Forelimb muscle (tissue), 1 donor: Measurements from ENCODE around the gene ANP32A. TPM values are rescaled to one million over a fixed set of nuclear protein-coding genes. Genes with fewer than 3 reads are reported as not detected.

Source experiments
- DNase-seq: peaks from one replicate; pipeline ENCODE4 v3.0.0-alpha.2; 2013; ENCODE audit warnings: low read depth
- polyA plus RNA-seq: library from polyadenylated mRNA; unstranded; fragments of 120-200 nt; gene quantifications from one replicate; pipeline ENCODE4 v1.2.1, GENCODE V29; 2013; ENCODE audit not compliant: insufficient read length

ANP32A gene
- polyA plus RNA-seq, 1 donor = 149 TPM

DNA sequence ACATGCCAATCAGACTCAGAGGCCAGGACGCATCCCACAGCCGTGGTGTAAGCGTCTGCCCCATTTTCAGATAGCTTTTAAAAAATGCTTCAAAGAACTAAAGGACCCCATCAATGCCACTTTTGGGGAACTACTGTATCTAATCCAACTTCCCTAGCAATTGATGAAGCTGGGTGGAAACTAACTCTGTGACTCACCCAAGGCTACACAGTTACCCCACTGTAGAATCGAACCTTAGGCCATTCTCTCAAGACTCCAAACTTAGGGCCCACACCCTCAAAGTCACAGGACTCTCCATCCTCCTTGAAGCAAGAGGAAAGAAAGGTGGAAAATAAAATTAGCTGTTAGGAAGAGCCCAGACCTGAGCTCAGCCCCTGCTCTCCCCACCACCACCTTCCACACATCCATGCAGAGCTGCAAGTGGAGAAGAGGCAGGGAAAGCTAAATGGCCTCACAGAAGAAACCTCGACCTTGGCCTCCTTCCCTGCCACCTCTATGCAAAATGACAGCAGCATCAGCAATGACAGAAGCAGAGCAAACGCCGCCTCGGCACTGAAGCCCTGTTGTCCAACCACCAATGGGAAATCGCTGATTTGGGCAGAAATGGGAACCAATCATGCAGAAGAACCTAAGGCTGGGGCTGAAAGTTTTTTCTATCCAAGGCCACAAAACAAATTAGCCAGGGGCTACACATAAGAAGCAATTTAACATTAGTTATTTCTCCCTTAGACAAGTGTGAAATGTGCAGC is 22.2 kb downstream of the ANP32A start:
- no peak for DNase-seq

DNA sequence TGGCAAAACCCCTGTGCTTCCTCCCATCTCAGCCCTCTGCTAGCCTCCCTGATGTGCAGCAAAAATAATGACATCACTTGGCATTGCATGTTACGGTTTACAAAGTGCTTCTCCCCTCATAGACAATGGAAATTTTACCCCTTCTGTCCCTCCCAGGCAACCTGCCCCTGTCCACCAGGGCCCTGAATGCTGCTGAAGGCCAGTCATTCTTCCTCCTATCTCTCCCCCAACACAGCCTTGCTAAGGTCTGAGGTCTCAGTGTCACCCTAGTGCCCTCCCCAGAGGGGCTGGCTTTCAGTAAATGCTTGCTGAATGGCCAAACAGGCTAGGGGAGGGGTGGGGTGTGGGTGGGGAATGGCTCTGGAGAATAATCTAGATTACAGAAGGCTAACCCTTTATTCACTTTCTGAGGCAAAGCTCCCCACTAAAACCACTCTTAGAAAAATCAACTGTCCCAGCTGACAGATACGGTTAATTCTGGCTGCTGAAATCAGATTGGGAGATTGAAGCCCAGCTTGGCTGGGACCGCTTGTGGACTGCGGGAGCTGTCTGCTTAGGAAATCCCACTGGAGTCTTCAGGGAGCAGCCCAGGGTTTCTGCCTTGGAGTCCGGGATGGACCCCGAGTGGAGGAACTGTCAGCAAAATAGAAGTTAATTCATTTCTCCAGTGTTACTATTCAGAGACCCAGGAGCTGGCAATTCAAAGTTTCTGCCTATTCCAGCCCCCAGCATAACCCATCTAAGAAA is 22.9 kb downstream of the ANP32A start:
- DNase-seq = no peak

DNA sequence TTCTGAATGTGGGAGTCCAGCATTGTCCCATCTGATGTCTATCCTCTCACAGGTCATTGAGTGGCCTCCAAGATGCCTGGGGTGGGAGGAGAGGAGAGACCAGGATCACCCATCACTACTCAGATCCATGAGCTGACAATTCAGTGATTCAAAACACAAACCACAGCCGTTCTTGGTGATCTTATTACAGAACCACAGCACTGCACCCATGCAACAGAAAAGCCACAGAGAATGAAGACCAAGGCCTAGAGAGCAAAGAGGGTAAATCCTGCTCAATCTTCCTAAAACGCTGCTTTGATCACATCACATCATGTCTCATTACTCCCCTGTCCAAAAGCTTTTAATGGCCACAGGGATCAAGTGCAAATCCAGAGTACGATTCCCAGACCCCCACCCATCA is 23.5 kb downstream of the ANP32A start:
- no peak for DNase-seq

DNA sequence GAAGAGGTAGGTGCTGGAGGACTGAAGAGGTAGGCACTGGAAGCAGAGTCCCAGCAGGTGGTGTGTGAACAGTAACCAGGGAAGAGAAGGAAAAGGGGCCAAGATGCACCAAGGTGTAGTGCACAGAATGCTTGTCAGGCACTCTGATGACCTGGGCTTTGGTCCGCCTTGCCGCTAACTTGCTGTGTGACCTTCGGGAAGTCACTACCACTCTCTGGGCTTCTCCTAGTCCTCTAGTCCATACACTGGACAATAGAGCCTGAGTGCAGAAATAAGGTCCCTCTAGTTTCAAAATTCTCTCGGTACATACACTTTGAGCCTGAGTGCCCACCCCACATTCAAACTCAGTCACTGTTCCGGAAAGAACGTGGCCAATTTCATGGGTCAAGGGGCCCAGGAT is 24.1 kb downstream of the ANP32A start:
- no peak for DNase-seq

DNA sequence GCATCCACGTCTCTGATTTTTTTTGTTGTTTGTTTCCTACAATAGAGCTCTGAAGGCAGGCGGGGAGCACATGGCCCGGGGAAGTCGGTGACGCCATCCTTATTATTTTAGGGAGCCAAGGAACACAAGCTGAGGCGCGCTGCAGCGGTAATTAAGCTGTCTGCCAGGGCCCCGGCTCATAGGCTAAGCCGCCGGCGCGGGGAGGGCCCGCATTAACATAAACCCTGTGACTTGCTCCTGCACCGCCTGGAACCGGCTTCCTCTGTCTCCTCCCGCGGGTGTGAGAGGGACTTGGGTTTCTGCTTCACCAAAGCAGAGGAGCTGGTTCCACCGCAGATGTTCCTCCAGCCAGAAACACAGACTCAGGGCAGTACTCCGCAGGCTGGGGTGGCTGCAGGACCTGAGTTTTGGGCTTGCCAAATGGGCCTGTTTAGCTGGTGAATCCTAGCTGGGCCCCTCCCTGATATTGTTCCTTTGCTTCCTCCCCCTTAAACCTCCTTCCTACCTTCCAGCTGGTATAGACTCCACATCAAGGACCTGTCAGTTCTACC is 25.3 kb downstream of the ANP32A start:
- no peak for DNase-seq

DNA sequence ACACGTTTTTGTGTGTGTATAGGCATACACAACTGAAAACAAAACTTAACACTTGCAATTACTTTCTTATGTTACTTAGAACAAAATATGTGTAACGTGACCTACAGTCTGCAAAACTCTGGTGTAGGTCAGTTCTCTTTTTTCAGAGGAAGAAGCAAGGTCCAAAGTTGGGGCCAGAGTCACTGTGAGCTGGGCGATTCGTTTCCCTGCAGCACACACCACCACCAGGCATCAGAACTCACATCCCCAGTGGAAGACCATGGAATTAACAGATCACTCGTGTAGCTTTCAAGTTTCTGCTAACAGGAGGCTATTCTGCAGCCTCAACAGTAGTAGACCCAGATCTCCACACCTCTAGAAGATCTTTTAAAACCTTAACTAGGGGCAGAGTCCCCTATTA is 25.8 kb downstream of the ANP32A start:
- DNase-seq = no peak

DNA sequence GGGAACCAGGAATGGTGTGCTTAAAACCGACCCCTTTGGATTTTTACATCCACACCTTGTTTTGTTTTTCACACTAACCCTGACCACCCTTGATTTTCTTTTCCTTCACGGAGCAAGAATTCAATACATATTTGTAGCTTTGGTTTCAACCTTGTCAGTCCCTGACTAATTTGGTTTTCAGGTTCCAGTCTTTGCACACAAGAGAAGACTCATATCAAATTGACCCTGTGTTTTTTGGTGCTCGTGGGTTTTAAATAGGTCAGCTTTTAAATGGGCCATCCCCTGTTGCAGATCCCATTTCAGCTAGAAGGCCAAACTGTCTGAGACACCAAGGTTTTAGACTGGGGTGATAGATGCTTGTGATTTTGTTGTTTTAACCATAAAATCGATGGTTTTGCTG is 26.4 kb downstream of the ANP32A start:
- no peak for DNase-seq

DNA sequence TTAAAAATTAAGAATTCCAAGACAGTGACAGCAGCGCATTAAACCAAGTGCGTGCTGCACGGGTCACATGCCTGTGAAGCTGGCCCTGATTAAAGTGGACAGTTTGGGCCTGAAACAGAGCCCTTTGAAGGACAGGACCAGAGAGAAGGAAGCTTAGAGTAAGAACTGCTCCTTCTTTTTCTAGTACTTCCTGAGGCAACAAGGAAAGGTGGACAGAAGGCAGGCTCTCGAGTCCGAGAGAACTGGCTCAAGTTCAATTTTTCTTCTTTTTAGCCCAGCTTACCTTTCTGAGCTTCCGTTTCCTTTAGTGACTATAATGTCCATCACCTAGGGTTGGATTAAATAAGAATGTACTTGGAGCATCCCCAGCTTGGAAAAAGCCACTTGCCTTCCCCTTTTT is 26.9 kb downstream of the ANP32A start:
- no peak for DNase-seq

DNA sequence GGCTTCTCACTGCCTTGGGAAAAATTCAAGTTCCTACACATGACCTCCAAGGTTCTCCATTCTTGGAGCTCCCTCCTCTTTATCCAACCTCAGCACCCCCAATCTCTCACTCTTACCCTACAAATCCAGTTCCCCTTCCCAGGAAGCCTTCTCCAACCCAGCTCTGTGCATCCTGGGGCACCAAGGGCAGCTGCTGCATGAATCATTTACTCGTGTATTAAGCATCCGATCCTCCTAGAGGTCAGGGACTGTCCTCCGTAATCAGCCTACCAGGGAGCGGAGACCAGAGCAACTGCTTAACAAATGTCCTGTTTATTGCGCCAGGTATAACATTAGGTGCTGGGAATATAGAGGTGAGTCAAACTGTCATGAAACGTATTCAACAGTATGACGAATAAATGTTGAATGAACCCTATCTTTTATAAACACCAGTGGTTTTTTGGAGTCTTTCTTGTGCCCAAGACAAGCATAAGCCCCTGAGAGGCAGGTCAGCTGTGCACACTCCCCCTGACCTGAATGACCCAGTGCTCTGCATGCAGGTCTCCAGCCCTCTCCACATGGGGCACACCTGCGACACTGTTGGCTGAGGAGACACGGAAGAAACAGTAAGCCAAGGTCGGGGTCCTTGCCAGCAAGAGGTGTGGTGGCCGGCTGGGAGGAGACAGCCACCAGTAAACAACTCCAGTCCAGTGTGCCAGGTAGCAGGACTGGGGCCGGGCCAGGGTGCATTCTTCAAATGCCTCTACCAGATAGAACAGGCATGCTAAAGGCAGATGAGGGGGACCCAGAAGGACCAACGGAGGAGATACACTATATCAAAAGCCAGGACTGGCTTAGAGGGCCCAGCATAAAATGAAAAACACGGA is 27.6 kb downstream of the ANP32A start:
- DNase-seq = no peak

DNA sequence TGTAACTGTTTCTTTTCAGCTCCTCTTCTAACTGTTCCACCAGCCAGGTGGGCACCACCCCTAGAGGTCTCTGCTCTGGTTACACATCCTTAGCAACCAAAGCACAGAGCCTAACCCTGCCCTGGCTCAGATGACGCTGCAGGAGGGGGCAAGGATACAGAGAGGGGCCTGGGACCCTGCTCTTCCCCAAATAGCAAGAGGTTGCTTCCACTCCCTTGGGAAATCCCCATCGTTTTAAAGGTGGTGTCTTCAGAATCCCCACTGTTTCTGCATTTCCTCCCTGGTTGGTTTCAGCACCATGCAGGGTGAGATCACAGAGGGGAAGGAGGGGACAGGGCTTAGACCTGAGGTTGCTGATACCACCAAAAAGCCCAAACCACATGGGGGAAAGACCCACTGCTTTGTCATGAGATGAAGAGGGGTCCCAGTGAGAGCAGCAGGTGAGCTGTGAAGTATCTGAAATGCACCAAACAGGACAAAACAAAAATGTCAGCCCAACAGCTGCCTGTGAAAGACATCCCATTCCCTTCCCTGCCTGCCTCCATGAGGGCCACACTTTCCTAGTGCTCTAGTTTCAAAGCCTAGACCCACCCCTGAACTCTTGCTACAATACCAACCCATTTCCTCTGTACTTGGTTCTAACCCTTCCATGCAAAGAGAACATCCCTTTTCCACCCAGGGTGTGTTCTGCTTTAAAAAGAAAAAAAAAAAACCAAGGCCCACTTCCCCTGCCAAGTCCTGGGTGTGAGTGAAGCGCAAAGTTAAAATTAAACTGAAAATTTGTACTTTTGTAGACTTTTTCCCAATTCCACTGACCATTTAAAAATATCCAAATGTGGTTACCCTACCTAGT is 29.0 kb downstream of the ANP32A start:
- no peak for DNase-seq

DNA sequence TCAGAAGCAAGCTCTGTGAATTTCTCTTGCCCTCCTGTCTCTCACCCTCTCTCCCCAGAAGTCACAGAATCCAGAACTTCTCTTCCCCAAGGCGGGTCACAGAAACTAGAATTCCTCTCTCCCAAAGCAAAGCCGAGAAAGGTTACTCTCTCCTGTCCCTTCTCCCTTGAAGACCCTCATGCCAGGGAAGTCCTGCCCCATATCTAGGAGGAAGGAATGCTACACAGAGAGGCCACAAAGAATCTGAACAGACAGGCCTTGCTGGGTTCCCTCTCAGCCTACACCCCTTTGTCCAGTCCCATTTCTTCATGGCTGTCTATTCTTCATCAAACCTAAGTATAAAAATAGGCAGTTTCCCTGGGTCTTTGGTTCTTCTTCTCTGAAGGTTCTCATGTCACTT is 29.8 kb downstream of the ANP32A start:
- no peak for DNase-seq

DNA sequence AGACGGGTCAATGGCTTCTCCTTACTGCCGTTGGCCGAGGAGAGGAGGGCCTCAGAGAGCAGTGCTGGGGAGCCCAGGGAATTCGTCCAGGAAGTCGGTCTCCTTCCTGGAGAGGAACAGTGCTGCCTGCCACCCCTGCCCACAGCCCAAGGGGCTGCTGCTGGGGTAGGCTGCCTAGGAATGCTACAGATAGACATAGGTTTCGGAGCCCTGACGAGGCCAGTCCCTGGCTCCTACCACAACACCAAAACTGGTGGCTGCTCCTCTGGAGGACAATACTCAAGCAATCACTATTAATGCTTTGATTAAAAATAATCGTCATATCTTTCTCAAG is 30.5 kb downstream of the ANP32A start:
- DNase-seq = no peak

DNA sequence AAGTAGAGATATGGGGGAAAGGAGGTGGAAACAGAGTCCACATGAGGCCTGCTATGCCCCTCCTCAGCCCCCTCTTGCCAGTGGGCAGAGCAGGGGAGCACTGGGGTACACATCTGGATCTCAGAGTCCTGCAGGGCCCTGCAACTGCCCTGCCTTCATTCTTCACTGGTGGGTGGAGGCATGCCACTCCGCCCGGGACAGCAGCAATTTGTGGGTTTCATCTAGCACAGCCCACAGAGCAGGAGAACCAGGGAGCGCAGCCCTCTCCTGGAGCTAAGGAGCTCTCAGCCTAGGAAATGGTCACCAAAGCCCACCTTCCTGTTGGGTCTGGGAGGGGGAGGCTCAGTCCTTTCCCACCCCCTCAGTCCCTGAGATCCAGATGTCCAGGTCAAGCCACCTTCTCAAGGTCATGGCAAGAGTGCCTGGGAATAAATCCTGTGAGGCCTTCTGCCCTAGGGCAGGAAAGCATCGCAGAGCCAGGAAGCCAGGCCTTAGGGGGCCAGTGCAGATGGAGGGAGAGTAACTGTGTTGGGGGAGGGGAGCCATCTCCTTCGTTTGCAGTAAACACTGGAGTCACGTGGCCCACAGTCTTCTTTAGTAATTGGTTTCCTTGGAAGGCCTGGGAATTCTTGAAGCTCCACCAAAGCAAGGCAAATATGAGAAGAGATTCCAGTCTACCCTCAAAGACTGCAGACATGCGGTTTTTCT is 31.0 kb downstream of the ANP32A start:
- no peak for DNase-seq

DNA sequence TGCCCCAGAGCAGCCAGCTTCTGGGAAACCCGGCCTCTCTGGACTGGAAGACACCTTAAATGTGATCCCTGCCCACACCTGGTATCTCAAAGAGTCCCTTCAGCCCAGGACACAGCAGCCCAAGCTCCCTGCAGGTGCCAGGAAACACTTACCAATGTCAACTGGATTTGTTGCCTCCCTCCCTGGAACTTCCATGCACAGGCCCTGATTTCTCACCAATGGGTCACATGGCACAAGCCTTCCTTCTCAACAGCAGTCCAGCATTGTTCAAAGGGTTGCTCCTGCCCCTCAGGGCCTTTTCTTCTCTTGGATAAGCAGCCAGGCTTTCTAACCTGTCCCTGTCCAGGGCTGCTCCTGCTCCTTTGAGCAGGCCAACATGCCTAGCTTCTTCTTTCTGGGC is 31.6 kb downstream of the ANP32A start:
- DNase-seq = no peak

DNA sequence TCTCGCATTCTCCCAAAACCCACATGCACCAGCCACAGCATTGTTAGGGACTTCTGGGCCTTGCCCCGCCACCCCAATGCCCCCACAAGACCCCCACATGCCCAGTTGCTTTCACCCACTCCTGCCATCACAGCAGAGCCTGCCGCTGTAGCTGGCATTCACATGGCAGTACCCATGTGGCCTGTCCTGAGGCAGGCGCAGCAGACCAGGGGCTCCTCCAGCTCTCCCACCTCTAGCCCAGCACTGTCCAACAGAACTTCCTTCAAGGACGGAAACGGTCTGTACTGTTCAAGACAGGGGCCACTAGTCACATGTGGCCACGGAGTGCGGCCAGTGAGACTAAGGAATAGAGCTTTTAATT is 32.5 kb downstream of the ANP32A start:
- no peak for DNase-seq

DNA sequence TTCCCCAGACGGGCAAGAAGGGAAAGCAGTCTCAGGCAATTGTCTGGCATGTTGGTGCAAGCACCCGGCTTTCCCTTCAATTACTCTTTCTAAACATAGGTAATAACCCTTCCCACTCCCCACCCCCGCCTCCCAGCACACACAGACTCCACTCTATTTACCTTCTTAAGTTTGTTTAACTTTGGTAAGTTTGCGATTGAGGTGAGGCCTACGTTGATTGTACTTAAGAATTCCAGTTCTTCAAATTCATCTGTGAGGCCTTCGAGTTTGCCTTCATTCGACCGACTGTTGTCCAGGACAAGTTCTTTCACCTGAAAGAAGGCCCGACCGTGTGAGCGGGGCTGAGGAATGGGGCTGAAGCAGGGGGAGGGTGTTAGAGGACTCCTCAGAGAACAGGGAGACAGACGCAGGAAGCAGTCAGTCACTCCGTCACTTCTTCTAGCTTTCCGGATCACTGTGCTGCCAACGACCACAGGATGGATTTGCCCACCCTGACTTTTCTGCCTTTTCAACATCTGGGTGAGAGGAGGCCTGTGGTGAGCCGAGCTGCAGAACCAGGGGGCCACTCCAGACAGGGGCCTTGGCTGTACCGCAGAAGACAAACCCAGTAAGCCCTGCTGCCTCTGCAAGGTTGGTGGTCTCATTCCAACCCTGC is 33.0 kb downstream of the ANP32A start:
- DNase-seq = no peak

DNA sequence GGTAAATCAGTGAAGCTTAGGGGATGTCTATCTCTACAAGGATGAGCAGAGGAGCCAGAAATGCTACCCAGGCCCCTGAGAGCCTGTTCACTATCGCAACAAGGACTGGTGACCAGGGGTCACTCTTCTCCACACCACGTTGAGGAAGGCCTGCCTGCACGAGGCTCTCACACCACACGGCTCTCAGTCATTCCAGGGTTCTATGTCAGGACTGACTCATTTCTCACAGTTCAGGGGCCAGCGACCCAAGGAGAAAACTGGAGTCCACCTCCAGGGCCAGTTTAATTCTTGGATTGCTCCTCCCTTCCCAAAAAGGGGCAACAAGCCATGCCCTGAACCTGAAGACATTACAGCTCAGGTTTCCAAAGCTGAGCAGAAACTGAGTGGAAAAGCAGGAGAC is 33.9 kb downstream of the ANP32A start:
- DNase-seq = no peak

DNA sequence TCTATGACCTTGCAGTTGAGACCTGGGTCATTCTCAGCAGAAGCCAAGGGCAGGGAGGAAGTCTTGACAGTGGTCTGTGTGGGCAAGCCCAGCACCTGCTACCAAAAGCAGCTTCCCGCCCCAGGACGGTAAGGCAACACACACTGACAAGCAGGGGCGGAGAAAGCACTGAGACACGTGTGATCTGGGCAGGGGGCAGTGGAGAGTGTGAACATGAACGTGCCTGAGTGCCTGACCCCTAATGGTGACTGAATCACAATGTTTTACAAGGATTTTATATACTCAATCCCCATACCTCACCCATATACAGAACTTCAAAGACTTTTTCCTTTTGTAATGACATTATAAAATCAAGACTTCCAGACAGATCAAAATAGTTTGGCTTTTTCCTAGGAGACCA is 35.2 kb downstream of the ANP32A start:
- no peak for DNase-seq

DNA sequence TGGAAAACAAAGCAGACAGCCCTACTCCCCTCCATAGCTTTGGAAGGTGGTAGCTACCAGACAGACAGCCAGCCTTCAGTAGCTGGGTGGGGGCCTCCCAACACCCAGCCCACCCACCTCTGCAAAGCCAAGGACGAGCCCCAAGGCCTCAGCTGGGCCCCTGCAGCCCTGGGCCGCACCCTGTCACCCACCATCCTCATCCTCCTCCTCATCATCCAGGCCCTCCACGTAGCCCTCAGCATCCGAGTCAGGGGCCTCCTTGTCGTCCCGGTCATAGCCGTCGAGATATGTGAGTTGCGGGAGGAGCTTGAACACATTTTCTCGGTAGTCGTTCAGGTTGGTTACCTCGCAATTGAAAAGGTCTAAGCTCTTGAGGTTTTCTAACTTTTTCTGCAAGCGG is 36.5 kb downstream of the ANP32A start:
- DNase-seq = no peak
